ENCODE data around the gene CERK.
"Not testable (repeated sequence)": the region's sequence is repeated elsewhere in the genome, so short reads cannot be mapped to it uniquely, and the experiment has no call there.

The CERK gene

DNA sequence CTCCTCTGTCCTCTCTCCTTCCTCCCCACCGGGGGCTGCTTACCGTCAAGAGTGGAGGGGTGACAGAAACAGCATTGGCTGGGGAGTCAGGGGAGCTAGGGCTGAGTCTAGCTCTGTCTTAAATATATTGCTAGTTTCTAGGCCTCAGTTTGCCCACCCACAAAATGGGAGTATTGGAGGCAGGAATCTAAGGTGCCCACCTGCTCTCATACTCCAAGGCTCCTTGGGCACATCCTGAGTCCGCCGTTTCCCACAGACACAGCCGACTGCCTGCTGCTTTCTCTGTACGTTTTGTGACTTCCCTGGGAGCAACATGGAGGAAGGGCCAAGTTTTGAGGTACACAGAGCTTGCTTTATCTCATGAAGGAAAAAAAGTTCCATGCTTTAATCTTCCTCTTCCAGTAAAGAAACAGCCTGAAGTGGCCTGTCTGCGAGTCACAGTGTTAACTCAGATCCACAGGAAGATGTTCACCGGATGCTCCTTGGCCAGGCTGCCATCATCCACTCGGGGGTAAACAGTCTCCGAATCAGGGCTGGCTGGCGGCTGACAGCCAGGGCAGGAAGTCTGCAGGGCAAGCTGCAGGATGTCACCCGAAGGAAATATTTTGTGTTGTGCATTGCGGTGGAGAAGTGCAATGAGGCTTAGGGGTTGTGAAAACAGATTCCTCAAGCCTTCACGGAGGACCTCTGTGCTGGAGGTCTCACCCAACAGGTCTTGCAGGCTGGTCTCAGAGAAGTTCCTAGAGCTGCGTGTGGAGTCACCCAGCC lies 11.0 kb upstream of the CERK start:
- no peak for DNase-seq

DNA sequence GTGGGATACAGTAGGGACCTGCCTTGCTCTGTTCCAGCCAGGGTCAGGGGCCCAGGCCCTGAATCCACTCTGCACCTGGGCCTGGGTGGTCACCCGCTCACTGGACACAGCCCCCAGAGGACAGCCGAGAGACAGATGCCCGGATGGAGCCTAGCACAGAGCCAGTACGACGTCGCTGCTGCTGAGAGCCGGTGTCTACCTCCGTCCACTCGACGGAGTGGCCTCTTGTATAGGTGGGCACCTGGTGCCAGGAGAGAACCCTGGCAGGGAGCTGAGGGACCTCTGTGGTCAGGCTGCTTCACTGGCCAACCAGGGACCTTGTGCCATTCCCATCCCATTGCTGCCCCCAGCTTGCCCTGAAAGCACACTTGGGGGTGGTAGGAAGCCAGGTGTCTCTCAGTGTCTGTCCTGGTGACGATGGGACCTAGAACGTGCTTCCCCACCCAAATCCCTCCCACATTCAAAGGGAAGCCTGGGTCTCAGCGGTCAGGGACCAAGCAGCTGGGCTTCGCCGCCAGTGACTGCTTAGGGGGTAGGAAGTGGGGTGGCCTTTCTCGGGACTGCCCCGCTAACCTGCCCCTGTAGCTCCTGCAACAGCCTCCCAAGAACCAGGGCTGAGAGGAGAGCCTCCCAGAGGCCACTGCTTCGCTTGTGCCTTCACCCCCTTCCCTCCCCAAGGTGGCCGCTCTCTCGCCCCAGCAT lies 10.3 kb upstream of the CERK start:
- no peak for DNase-seq

DNA sequence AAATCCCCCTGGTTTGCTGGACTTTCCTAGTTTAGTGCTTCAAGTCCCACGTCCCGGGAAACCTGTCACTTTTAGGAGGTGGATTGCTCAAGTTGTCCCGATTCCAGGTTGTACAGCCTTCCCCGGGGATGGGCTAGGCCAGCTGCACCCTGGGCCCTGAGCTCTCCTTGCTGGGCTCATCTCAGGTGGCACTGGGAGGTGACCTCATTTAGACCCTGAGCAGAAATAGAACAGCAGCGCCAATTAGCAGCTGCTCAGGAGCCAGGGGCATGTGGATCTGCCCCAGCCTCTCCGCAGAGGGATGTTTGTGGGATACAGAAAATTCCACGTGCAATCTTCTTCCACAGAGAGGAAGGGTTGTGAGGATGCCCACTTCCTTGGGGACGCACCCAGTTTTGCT lies 9.6 kb upstream of the CERK start:
- DNase-seq = no peak

DNA sequence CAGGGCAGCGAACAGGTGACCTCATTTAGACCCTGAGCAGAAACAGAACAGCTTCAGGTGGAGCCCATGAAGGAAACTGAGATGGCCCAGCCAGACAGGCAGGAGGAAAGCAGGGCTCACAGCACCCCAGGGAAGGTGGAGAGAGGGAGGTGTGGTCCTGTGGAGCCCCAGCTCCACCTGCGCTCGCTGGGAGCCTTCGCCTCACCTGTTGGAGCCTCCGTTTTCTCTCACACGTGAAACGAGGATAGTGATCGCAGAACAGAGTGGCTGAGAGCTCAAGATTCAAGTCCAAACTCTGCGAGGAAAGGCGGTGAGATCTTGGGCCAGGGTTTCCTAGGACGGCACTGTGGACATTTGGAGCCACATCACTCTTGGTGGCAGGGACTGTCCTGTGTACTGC lies 8.6 kb upstream of the CERK start:
- no peak for DNase-seq

DNA sequence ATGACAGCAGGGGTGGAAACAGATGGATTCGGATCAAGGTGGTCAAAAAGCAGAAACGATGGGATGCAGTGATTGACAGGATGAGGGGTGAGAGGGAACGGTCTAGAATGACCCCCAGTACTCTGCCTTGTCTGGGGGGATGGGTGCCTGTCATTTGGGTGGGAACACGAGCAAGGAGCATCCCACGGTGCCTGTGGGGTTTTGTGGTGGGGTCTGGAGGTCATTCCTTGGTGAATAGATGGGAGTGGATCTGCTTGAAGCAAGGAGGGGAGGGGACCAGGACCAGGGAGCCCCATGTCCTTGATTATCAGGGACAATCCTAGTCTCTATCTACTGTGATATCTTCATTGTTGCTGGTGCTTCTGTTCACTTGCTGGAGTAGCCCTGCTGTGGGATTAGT lies 8.1 kb upstream of the CERK start:
- DNase-seq = no peak

DNA sequence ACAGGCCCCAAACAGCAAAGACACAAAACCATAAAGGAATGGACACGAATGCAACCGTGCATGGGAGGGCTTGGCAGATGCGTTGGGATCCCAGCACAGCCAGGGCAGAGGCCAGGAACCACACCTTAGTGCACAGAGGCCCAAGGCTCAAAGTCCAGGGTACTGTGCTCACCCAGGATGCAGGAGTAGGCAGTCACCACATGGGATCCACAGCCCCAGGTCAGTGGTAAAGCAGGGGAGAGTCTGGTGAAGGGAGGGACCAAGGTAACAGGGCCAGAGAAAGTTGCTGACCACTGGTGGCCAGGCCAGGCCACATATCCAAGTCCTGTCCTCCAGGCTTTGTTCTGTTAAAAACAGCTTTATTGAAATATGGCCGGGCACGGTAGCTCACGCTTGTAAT lies 6.5 kb upstream of the CERK start:
- DNase-seq = no peak

DNA sequence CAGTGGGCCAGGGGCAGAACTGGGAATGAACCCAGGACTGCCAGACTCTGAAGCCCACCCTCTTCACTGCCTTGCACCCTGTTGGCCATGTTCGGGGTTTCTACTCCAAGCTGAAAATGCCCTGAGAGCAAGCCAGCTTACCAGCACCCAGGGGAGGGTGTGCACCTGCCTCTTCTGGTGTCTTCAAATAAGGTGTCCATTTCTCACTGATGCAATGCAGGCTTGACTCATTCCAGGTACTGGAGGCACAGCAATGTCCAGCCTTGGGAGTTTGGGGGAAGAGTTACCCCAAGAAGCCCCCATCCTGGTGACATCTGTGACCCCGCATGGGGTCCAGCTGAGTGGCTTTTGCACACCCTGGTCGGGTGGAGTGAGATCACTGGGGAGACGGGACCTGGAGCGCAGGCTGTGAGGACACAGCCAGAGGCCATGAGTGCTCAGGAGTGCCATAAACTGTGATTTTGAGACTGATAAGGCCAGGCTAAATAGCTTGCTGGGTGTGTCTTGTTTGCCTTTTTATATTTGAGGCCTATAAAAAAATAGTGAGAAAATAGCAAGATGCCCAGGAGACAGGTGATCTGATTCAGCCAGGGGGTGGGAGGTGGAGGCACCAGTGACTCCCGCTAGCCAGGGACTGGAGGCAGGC lies 4.6 kb upstream of the CERK start:
- DNase-seq = no peak

DNA sequence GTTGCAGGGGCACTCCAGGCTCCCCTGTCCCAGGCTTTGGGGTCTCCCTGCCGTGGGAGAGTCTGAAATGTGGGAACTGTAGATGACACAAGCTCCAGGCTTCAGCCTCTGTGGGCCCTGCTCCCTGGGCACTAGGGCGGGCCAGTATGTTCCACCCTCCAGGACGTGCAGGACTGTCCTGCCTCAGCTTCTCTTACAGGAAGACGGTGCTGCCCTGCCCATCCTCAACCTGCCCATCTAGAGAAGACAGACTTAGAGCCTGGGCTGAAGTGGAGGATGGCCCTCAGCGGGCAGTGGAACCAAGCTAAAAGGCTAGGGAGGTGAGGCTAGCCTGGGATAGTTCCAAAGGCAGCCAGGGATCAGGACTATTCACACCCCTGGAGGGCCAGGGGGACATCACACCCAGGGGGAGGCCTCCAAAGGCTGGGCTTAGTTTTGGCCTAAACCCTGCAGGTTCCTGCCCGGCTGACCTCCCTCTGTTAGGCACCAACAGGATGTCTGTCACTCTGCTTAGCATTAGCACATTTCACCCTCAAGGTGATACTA lies 4.0 kb upstream of the CERK start:
- no peak for DNase-seq

DNA sequence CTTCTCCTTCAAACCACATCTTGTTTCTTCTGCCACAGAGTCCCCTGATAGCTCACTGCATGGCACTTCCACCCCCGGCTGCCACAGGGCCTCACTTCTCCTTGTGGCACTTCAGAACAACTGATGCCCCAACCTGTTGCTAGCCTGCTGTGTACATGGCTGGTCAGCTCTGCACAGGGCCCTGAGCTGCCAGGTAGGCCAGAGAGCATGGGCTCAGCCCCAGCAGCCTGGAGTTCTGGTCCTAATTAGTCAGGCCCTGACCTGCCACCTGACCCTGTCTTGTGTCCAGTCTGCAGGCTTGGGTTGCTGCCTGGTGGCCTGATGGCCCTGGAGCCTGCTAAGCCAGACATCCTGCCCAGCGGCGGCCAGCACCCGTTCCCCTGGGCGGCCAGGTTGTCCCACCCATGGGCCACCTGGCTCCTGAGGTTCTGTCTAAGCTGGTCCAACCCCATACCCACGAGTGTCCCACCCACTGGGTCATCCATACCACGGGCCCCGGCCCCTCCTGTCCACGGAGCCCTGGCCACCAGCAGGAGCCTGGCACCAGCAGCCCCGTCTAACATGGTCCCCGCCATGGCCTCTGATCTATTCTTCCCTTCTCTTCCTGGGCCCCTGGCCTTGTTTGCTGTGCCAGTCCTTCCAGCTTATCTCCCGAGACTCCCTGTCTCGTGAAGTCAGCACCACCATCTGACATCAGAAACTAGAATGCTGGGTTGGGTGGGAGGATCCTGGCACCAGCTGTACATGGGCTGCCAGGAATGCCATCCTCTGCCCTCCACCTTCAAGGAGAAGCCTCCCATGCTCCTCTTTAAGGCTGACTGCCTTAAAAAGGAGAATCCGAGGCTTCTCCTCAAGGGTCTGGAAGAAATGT lies 3.1 kb upstream of the CERK start:
- DNase-seq = no peak

DNA sequence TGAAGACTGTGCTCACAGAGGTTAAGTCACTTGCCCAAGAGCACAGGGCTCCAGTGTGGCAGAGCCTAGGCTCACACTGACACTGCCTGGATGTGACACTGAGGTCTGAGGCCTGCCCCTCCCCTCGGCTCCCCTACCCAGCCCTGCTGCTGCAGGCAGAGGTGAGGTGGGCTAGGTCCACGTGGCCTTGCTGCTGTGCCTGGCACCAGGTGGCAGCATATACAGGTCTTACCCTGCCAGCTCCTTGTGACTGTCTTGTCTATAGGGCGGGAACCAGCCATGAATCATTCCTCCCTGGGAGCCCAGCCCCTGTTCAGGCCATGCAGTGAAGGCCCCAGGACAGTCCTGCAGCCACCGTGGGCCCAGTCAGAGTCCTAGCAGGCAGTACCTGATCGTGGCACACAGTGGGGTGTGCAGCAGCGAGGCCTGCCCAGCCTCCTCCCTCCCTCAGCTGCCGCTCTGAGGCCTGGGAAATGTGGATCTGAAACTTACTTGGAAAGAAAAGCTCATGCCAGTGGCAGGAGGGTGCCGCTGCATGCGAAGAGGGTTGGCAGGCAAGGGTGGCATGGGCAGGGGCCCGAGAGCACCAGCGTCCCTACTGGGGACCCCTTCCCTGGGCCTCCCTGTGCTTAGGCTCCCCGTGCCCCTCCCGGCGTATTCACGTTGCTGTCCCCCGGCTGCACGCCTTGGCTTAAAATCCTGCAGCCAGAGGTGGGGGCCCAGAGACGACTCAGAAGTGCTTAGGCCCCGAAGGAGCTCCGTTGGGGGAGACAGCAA lies 1.2 kb upstream of the CERK start:
- peak; percentile 19 for DNase-seq

DNA sequence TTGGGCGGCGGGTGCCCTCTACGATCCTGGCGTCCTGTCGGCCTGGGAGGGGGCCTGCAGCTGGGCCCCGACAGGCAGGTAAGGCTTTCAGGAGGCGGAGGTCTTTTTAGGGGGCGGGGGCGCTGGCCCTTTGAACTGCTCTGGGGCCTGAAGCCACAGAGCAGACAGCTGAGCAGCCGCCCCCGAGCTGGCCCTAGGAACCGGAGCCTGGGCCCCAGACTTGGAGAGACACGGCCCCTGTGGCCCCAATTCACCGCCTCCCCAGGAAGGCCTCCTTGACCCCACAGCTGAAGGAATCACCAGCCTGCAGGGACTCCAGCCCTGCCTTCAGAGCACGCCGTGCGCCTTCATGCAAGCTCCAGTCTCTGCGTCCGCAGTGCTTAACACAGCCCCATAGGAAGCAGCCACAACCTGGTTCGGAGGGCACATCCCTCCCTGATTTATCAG lies 618 bp upstream of the CERK start:
- no peak for DNase-seq

DNA sequence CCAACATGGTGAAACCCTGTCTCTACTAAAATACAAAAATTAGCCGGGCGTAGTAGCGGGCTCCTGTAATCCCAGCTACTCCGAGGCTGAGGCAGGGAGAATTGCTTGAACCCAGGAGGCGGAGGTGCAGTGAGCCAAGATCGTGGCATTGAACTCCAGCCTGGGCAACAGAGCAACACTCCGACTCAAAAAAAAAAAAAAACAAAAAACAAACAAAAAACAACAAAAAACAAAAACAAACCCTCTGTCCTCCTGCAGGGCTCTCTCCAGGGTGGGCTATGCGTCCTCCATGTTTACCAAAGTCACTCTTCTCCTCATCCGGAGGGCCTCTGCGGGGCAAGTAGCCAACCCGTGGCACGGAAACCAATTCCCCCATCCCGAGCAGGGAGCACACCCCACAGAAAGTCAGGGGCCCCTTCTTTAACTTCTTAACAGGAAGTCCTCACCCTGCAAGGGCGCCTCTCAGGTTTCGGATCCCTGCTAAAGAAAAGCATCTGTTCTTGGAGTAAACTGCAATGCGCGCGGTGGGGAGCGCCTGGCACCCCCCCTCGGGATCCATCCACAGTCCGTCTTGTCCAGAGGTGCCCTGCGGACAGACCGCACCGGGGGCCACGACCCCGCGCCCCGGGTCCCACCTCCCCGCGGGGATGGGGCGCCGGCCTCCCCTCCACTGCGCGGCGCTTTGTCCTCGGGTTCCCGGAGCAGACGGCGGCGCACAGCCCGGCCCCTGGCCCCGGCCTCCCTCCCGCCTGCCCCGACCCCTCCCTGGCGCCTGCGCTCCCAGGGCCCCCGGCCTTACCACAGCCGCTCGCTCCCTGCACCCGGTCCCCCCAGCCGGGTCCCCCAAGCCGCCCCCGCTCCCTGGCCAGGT lies 712 bp downstream of the CERK start:
- no peak for DNase-seq

DNA sequence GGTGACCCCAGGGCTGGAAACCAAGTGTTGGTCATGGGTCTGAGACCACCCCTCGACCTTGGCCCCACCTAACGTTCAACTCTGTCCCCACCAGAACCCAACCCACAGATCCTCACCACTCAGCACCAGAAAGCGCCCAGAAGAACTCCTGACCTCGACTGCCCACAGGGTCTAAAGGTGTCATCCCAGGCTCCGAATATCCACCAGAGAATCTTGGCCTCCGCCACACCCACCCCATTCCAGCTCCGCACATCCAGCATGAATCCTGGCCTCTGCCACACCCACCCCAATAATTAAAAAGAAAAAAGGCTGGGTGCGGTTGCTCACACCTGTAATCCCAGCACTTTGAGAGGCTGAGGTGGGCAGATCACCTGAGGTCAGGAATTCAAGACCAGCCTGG lies 1.3 kb downstream of the CERK start:
- no peak for DNase-seq

DNA sequence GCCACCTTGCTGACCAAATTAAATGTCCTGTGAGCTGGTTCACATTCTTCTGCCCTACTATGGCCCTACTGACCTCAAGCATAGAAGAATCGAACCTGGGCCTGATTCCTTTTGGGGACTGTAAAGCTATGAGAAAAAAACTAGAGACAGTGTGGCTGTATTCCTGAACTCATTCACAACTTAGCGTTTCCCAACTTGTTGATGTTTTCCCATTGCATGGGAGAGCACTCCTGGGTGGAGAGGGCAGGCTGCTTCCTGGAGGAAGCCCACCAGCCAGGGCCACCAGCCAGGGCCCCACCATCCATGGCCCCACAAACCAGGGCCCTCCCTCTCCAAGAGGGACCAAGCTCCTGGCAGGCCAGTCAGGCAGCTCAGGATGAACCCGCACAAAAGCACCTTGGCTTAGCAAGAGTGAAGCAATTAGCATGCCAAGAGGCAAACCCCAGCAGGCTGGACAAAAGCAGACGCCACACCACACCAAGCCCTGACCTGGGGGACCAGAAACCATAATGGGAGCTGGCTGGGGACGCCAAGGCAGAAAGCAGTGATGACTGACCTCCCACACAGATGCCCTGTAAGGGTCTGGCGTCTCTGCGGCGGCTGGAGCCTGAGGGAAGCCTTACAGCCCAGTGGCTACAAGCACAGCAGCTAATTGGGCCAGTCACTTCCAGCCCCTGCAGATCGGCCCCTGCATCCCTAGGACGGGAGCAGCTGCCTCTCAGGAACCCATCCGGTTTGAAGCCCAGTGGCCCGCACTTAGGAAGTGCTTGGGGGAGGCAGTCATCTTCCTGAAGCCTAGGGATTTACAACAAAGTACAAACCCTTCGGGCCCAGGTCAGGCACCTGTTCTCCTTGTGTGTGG lies 2.1 kb downstream of the CERK start:
- DNase-seq = no peak

DNA sequence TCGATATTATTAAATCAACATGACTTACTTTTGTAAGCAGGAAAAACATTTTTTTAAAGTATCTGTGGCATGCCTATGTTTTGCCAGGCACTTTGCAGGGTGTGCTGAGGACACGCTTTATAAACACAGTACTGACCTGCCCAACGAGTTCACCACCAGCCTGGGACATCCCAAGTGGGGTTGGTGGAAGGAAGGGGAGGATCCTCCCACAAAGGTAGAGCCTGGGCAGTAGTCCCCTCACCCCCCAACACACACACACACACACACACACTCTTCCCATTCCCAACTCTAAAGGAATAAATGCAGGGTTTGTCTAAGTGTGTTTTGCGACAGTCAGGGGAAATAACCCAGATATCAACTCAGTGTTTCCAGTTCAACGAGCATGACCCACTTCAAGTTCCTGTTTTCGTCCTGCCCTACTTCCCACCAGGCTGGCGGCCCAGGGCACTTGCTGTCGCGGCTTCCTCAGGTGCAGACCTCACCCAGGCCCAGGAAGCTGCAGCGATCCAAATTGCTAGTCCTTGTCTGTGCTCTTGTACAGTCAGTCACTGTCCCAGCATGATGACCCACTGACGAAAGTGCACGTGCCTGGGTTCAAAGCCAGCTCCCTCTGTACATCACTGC lies 3.1 kb downstream of the CERK start:
- no peak for DNase-seq

DNA sequence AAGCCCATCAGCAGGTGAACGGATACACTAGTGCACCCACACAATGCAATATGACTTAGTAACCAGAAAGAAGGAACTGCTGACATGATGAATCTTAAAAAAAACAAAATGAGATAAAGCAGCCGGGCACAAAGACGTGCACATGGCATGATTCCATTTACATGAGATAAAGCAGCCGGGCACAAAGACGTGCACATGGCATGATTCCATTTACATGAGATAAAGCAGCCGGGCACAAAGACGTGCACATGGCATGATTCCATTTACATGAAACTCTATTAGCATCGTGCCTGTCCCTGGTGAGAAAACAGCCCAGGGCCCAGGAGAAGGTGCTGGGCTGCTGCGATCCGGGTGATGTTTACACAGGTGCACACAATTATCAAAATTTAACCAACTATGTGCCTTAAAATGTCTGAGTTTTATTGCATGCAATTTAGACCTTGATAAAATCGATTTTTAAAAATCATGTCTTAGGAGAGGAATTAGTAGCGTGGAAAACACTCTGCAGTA lies 3.8 kb downstream of the CERK start:
- not testable (repeated sequence) for DNase-seq

DNA sequence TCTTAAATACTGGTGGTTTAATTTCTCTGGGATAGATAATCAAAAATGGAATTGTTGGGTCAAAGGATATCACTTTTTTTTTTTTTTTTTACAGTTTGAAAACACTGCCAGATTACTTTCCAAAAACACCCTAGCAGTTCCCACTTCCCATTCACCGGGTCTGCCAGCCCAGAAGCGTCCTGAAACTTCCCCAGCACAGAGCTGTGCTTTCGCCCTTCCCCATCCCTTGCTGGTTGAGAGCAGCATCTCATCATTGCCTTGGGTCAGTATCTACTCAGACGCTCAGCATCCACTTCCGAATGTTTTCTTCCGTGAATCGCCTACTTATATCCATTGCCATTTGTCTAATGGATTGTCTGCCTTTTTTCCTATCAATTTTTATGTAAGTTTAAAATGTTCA lies 5.5 kb downstream of the CERK start:
- no peak for DNase-seq

DNA sequence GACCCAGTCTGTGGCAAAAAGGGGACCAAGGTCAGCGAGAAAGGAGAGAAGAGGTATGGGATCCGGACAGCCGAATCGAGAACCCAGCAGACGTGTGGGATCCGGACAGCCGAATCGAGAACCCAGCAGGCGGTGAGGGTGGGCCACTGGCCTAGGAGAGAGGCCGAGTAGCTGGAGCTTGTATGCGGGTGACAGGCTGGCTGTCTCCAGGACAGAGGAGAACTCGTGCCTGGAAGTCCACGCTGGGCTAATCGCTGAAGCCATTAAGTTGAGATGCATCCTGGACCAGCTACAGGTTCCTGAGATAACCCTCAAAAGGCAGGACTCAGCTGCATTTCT lies 6.0 kb downstream of the CERK start:
- DNase-seq = no peak

DNA sequence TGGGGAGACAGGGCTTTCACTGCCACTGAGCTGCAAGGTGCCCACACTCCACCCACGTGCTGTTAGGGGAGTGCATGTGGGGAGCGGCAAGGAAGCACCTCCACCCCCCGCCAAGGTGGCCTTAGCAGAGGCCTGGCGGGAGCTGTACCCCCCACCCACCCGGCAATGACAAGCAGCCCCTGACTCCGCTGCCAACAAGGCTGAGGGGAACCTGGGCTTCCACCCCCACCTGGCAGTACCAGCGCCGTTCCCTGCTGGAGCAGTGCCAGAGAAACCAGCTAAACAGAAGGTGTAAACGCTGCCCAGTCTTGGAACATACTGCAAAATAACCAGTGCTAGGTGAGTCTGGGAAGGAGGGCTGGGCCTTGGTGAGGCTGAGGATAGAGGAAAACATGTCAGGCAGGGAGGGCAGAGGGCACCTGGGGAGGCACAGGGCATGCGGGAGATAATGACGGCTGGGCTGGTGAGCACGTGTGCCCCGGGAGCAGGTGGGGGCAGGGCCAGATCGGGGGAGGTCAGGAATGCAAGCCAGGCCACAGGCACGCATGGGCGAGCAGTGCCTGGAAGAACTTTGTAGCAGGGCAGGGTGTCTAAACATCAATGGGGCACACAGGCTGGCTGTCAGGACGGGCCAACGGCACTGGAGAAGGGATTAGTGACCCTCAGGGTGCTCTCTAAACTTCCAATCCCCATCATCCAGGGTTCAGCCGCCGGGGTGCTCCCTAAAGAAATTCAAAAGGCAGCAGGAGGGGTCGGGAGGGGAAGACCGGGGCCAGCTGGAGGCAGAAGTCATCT lies 6.6 kb downstream of the CERK start:
- no peak for DNase-seq

Measured in NCI-H1694 treated with DMSO at 0.1 percent for 48 hours (cell line).